SK-N-SH (cell line): ENCODE data around the gene ZNF148.

Source experiments
- TF ChIP-seq, protein P1 (sequence below): fragments of 150-350 bp; IDR thresholded peaks from 2 replicates; pipeline ENCODE4 v1.6.1; 2017; ENCODE audit warnings: antibody characterized with exemption, low read length, low read depth, borderline replicate concordance
- TF ChIP-seq, protein P2 (sequence below): fragments of 200-600 bp; sonication (generic); IDR thresholded peaks from 2 replicates; pipeline ENCODE4 v1.6.1; 2017; ENCODE audit warnings: antibody characterized with exemption, mild to moderate bottlenecking, moderate library complexity

- TF ChIP-seq, protein P1, sequence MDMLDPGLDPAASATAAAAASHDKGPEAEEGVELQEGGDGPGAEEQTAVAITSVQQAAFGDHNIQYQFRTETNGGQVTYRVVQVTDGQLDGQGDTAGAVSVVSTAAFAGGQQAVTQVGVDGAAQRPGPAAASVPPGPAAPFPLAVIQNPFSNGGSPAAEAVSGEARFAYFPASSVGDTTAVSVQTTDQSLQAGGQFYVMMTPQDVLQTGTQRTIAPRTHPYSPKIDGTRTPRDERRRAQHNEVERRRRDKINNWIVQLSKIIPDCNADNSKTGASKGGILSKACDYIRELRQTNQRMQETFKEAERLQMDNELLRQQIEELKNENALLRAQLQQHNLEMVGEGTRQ: no peak
- TF ChIP-seq, protein P2, sequence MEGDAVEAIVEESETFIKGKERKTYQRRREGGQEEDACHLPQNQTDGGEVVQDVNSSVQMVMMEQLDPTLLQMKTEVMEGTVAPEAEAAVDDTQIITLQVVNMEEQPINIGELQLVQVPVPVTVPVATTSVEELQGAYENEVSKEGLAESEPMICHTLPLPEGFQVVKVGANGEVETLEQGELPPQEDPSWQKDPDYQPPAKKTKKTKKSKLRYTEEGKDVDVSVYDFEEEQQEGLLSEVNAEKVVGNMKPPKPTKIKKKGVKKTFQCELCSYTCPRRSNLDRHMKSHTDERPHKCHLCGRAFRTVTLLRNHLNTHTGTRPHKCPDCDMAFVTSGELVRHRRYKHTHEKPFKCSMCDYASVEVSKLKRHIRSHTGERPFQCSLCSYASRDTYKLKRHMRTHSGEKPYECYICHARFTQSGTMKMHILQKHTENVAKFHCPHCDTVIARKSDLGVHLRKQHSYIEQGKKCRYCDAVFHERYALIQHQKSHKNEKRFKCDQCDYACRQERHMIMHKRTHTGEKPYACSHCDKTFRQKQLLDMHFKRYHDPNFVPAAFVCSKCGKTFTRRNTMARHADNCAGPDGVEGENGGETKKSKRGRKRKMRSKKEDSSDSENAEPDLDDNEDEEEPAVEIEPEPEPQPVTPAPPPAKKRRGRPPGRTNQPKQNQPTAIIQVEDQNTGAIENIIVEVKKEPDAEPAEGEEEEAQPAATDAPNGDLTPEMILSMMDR: no peak
Observed at GRCh38 chr3:125322166-125322565, 53.0 kb downstream of the ZNF148 start.
